GM21576 (cell line): ENCODE data around the gene SECISBP2.

Experiments used
- ATAC-seq: cut with Tn5 transposase; IDR thresholded peaks from one replicate; pipeline ENCODE4 v1.9.1; 2021; ENCODE audit warnings: mild to moderate bottlenecking, moderate library complexity; ENCODE audit not compliant: unreplicated experiment

The SECISBP2 gene

DNA sequence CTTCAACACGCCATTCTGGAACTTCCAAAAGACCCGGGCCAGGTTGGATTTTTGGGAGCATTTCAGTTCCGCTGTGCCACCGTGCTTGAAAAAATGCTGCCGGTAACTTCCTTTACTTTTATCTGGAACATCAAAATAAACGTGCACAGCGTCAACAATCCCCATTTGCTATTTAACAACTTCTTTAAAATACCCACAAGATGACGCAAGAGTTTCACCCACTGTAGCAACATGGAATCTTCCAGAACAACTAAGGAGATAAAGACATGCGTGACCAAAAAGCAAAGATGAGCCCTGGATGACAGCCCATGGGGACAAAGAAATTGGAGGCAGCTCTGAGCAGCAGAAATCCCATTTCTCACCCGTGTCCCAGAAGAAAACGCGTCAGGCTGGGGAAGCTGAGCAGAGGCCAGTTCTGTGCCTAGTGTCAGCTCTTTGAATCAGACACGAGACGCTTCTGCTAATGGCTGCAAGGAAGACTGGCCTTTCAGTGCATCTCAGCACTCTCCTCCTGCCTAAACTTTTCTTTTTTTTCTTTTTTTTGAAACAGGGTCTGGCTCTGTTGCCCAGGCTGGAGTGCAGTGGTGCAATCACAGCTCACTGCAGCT, 61.3 kb downstream of the SECISBP2 start:
- ATAC-seq: no peak

DNA sequence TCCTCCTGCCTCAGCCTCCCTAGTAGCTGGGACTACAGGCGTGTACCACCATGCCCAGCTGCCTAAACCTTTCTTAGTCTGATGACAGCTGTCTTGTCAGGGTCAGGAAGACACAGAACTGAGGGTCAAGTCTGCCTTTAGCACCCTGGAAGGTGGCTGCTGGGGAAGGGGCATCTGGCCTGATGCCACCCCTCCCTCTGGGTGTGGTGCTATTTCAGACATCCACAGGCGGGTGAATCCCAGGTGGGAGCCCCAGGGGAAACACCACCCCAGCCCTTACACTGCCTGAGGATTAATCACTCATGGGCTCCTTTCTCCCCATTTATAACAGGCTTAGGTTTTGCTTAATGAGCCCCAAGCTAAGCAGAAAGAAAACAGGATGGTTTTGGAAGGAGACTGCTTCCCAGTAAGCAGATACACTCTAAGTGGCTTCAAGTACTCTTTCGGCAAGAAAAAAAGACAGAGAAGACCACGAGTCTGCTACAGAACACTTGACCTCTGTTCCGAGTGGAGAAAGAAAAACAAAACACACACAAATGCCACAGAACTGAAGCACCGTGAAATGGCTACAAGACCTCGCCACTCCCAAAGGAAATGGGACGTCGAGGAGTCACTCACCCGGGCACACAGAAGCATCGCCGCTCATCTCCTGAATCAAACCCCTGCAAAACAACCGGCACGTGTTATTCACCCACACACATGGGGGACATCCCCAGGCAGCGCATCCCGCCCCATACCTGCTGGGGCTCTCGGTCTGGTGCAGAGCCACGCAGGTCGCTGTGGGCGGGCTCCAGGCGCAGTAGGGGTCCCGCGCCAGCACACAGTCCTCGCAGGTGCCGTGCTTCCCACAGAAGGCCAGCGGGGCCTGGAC, 62.4 kb downstream of the SECISBP2 start:
- no peak for ATAC-seq

DNA sequence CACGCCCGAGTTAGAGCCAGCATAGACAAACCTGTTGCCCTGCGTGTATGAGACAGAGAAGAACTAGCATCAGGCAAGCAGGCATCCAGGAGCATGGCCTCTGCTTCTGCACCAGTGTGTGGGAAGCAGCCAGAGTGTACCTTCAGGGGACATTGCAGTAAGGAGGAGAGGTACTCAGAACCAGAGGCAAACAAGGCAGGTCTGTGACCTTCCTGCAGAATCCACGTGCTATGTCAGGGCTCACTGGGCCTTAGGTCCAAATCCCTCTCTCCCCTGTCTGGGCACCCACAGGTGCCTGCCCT, 63.0 kb downstream of the SECISBP2 start:
- no peak for ATAC-seq

DNA sequence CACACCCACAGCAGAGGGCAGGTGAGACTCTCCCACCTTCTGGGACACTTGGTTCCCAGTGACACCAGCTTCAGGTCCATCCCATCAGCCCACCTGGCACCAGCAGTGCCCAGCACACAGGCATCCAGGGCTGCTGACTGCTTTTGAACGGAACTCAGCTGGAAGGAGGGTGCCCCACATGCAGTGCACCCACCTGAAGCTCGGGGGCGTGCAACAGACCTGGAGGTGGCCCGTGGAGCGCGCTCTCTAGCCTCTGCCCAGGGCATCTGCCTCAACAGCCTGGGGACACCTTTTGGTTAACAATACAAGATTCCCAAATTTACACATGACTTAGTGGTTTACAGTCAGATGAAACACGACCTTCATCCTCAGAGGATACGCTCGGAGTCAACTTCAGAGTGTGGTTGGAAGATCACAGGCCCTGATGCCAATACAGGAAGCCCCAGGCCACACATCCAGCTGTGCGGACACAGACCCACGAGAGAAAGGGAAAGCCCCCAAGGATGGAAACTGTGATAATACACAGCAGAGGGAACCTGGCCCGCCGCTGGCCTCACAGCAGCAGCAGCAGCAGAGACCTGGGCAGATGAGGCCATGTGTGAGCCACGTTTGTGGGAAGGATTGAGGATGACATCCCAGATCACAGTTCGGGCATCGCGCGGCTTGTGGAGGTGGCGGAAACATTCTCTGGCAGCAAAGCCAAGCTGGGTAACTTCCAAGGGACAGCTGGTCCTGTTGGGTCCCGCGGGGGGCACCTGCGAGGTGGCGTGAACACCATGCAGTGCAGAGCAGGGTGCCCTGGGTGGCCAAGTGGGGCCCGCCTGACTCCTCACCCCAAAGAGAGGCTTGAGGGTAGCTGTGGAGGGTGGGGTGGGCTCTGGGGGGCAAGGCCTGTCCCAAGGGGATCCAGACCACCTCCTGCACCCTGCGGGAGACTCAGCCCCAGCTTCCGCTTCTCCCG, 64.0 kb downstream of the SECISBP2 start:
- no peak for ATAC-seq

DNA sequence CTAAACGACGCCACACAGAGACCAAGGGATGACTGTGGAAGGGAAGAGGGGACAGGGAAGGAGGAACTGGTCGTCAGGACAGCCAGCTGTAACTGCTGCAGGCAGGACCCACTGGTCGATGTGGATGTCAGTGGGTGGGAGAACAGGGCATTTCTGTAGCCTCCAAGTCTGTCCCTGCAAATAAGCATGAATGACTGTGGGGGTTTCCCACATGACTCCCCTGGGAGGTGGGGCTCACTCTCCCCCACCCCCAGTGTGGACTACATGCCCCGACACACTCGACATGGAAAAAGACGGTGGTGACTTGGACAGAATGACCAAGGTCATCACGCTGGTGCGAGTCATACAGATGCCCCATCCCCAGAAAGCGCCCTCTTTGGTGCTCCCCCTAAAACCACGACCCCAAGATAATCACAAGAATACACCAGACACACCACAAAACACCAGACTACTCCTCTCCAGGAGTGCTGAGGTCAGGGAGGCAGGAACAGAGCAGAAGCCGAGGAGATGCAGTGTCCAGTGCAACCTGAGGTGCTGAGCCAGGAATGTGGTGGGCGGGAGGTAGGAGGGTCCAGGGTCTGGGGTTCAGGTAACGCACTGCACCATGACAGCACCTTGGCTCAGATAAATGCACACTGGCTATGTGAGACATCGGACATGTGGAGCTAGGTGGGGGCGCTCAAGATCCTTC, 64.9 kb downstream of the SECISBP2 start:
- ATAC-seq: no peak

DNA sequence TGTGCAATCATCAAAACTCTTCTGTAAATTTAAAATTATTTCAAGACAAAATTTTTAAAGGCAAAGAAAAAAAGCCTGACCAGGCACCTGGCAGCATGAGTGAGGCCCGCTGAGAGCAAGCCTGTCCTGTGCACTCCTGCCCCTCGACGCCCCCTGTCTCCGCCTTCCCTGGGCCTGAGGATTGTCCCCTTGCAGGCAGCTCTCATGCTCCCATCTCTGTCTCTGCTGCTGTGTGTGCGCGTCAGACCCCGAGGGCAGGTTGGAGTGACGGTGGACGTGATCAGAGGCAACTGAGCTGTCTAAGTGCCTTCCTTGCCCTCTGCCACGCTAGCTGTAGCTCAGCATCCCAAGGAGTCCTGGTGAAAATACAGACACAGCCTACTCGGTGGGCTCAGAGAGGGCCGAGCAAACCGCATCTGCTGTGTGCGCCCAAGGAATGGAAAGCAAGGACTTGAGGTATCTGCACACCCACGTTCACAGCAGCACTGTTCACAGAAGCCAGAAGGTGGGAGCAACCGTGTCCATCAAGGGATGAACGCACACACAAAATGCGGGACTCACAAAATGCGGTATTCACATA, 65.5 kb downstream of the SECISBP2 start:
- no peak for ATAC-seq

DNA sequence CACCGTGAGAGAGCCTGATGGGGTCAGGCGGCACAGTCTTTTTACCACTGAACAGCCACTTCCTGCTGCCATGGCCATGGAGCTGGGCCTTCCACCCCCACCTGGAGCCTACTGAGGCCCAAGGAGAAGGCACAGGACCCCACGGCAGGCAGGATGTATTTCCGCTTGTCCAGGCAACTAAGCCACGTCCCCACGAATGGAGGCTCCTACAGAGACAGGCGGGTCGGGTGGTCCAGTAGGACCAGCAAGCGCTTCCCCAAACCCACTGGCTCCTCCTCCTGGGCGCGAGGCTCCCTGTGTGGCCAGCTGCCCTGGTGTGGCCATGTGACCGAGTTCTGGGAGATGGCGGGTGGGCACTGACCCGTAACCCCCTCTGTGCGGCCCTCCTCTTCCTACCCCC, 66.5 kb downstream of the SECISBP2 start:
- ATAC-seq: no peak

DNA sequence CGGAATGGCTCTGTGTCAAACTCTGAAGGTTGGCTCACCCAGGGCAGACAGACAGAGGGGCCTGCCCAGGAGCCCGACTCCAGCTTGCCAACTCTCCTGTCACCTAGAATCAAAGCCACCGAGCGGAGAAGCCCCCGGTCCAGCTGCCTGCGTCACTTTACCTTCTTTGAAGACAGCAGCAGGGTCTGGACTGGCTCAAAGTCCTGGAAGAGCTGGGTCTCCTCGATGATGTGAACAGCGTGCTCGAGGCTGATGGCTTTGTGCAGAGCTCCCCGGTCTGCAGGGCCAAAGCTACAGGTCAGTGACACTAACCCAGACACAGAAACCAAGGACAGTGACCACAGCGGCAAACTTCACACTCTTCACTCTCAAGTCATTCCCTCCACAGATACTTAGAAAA, 67.9 kb downstream of the SECISBP2 start:
- ATAC-seq: no peak

DNA sequence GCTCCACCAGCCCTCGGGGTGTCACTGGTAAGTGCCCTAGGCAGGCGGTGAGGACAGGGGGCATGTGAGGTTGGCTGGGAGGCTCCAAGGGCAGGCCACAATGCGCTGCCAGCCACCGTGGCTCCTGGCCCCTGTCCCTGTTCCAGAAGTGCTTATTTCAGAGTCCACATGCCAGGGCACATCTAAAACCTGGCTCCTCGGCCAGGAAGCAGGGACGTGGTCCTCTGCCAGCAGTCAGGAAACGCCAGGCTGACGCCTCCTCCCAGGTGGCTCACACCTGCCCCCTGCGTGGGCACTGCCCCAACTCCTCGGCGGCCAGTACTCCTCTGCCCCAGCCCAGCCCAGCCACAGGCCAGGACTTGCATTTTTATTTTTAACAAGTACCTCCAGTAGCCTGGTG, 68.5 kb downstream of the SECISBP2 start:
- no peak for ATAC-seq

DNA sequence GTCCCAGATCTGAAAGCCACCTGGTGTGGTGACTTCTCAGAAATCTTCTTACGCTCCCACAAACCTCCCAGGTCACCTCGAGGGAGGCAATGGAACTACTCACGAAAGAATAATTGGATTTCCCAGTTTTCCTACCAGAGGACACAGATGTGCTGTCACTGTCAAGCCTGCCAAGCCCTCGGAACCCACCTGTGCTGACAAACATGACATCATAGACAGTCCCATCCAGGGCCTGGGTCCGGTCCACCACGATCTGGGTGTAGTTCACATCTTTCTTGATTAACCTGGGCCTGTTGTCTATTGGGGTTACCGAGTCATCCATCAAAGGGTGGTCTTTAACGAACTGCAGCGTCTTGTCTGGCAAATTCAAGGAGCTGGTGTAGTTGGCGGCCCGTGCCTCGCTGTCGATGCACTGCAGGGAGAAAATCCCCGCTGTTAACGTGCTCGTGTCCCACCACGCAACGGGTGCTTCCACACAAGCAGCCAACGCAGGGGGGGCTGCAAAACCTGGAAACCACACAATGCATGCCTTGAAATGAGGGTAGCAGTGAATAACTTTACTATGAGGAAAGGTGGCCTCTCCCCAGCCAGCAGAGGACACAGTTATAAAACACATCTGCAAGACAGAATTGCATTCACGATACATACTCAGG, 69.0 kb downstream of the SECISBP2 start:
- ATAC-seq: no peak

DNA sequence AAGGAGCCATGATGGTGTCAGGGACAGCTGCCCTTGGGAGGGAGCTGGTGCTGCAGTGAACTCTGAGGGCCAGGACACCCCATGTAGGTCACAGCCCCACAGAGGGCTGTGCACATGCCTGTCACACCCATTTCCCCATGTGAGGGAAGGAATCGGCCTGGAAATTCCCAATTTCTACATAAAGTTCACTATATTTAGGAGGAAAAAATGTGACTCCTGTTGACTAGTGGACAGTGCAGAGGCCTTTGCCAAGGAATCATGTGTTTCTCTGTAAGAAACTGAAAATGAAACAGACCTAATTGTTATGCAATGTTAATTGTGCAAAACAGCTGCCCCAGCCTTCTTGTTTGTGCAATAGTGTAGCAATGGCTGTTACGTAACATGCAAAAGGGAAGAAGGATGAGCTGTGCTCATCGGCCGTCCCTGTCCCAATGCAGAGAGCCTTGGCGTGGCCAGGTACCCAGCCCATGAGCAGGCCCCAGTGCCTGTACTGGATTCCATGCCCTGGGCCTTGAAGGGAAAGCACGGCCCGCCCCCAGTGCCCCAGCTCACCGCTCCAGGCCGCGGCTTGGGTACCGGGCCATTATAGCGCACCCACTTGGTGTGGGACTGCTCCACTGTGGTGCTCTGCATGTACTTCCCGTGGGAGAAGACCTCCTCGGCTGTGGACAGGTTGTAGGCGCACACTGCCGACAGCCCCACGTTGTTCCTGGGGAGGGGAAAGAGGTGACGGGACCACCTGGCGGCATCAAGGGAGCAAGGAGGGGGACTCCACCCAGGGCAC, 70.0 kb downstream of the SECISBP2 start:
- ATAC-seq: no peak

DNA sequence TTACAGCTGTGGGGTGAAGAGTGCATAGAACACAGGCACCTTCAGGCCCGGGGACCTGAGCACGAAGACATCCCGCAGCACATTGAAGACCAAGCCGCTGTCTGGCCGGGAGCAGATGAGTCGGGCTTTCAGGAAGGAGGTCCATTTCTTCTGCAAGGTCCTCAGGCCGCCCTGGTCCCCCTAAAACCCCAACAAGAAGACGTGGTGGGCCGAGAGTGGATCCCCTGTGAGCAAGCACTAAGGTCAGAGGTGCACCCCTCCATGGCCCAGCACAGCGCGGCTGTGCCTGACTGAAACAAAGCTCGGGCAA, 70.5 kb downstream of the SECISBP2 start:
- no peak for ATAC-seq

DNA sequence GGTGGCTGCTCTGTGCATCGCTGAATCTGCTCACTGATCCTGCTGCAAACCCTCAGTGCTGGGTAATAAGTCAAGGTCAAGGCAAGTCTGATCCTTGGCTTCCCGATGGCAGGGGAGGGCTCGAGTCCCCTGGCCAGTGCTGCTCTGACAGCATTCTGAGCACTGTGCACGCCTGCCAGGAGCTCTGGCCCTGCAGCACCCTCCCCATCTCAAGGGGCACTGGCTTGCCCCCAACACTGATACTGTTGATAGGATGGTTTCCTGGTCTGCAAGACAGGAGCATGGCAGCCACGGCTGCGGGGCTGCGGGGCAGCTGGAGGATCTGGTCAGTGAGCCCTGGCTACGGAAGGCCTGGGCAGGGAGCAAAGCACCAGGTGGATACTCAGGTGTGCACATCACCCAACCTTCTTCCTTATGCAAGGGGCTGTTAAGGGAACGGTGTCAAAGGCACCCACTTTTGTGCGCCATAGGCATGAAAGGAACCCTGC, 71.8 kb downstream of the SECISBP2 start:
- no peak for ATAC-seq

DNA sequence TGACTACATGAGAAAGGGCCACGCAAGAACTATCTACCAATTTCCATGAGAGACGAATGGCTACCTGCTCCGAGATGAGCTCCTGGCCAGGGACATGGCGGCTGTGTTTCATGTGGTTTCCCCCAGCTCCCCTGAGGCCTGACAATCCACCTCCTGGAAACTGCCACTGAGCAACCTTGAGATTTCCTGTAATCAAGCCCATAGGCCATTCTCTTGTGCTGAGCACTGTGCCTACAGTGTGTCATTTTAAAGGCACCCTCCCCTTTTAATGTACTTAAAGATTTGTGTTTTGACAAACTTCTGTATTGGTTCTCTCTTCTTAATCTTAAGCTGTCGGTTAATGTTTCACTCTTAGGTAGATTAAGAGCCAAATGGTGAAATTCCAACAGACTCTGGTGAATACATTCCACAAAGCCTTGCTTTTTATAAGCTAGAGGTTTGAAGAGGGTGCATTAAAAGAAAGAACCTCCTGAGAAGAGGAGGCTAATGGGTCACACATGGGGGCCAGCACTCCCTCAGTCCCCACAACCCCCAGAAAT, 72.3 kb downstream of the SECISBP2 start:
- no peak for ATAC-seq

DNA sequence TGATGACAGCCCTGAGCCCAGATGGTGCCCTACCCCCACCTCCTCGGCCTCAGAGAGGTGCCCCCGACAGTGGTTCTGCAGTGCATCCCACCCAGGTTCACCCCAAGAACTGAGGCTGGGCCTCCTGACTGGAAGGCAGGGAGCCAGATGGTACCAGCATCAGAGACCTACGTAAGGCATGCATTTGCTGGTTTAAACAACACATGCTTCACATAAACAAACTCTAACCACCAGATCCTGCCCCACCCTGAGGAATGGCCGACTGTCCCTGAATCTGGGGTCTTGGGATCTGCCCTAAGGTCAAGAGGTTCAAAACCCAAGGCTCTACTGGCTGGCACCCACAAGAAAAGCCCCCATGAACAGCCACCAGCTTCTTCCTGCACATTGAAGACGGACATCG, 73.3 kb downstream of the SECISBP2 start:
- ATAC-seq: no peak

DNA sequence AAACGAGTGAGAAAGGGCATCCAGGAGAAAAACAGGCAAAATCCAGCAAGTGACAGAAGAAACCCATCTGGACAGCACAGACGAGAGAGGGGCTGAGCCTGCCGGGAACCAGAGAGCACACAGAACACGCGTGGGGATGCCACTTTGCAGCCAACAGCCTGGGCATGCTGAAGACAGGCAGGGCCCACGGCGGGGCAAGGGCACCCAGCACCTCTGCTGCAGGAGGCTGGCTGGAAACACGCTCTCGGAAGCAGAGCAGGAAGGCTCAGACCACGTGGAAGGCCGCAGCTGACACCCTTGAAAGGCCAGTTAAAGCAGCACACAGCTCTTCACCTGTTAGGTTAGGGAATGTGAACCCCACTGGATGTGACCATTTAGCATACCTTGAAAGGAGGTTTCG, 76.1 kb downstream of the SECISBP2 start:
- no peak for ATAC-seq

DNA sequence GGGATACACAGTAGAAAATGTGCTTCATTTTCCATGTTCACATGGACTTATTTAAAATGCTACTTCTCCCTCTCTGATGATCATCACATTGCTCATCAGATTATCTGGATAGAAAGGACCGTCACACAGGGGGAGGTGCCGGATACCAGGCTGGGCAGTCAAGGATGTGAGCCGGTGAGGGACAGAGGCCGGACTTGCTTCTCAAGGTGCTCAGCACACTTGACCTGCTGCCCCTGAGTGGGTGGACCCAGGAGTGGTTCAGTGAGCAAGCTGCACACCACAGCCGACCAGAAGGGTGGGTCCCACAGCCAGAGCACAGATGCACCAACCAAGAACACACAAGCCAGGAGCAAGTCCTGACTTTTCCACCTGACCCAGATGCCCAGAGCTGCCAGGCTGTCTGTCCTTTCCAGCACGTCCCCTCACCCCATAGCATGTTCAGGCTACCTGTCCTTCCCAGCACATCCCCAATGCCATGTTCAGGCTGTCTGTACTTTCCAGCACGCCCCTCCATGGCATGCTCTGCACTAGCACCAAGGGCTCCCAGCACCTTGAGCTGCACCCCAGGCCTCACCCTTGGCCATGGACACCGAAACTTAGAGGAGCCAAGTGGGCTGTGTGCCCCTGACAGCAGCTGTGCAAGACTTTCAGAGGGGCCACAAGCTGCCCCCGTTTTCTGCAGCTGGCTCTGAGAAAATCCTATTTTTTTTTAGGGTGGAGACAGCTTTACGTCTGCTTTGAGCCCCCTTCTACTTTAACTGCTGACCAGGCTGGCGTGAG, 77.8 kb downstream of the SECISBP2 start:
- no peak for ATAC-seq

DNA sequence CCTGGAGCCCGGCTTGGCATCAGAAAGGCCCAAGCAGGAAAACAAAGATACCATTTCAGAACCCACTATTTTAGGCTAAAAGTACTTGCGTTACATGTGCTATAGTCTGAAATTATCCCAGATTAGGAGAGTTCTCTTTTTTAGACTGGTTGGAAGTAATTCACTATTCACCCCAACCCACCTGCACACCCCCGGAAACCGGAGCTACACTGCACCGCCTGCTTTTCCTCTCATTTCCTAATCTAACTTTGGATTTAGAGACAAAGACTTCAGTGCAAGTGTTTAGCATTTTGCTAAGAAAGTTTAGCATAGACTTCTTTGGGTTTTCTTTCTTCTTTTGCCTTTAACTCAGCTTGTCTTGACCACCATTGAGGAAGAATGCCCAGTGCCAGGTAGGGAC, 79.2 kb downstream of the SECISBP2 start:
- ATAC-seq: no peak
